Measurements from ENCODE around the gene SDHAF4. TPM values are rescaled to one million over a fixed set of nuclear protein-coding genes. Genes with fewer than 3 reads are reported as not detected.
A peak's percentile ranks its signal among the peaks of the same experiment; 100 is the strongest.
"Not testable (repeated sequence)": the region's sequence is repeated elsewhere in the genome, so short reads cannot be mapped to it uniquely, and the experiment has no call there.

SDHAF4 gene
- 10 to 100 TPM; 13.4 to 17.4 (median 14.5) TPM for polyA plus RNA-seq (ENCODE audit: insufficient read length in 10 of 10)
- long read RNA-seq, donor 1, transcript SDHAF4-201 (3 exons, 1,196 nt), result major isoform, 5 of 5 reads
- long read RNA-seq, donor 1, partial matches to known transcripts, result 0 of 5 reads
- long read RNA-seq, donor 1, other reads (novel, unspliced or antisense), result 0 of 5 reads
- long read RNA-seq, donor 2, partial matches to known transcripts, result 0 of 4 reads
- long read RNA-seq, donor 2, other reads (novel, unspliced or antisense), result 0 of 4 reads
- long read RNA-seq, donor 3, result 0 reads
- long read RNA-seq, donor 4, transcript SDHAF4-201 (3 exons, 1,196 nt), result major isoform, 6 of 6 reads
- long read RNA-seq, donor 4, partial matches to known transcripts, result 0 of 6 reads
- long read RNA-seq, donor 4, other reads (novel, unspliced or antisense), result 0 of 6 reads
- long read RNA-seq, donor 5, transcript SDHAF4-201 (3 exons, 1,196 nt), result major isoform, 10 of 10 reads
- long read RNA-seq, donor 5, partial matches to known transcripts, result 0 of 10 reads
- long read RNA-seq, donor 5, other reads (novel, unspliced or antisense), result 0 of 10 reads
- long read RNA-seq, donor 6, transcript SDHAF4-201 (3 exons, 1,196 nt), result major isoform, 8 of 8 reads
- long read RNA-seq, donor 6, partial matches to known transcripts, result 0 of 8 reads
- long read RNA-seq, donor 6, other reads (novel, unspliced or antisense), result 0 of 8 reads
- long read RNA-seq, donor 7, transcript SDHAF4-201 (3 exons, 1,196 nt), result major isoform, 7 of 7 reads
- long read RNA-seq, donor 7, partial matches to known transcripts, result 0 of 7 reads
- long read RNA-seq, donor 7, other reads (novel, unspliced or antisense), result 0 of 7 reads
- long read RNA-seq, donor 8, partial matches to known transcripts, result 0 of 1 reads
- long read RNA-seq, donor 8, other reads (novel, unspliced or antisense), result 0 of 1 reads
- long read RNA-seq, donor 9, partial matches to known transcripts, result 0 of 1 reads
- long read RNA-seq, donor 9, other reads (novel, unspliced or antisense), result 0 of 1 reads

DNA sequence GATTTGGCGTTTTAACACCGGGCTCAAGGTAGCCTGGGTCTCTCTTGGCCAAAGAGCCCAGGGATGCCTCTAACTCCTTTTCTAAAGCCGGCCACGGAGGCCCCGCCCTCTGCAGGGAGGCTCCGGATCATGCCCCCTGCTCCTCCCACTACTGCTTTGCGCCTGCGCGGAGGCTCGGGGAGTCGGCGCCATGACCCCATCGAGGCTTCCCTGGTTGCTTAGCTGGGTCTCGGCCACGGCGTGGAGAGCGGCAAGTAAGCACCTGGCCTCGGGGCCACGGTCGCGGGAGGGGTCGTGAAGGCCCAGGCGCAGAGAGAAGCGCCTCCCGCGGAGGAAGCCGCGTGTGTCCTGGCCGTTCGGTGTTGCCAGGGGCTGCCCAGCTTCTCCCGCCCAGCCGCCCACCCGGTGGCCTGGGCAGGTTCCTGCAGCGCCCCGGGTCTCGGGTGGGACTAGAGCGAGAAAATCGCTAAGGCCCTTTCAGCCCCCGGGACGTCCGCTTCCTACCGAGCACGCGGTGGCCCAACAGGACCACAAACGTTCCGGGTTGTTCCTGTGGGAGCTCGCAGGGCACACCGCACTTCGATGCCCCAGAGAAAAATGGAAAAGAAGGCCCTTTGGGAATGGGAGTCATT is at the start of gene SDHAF4:
SDHAF4 (plus strand) TSS at position 180 of the 632 bp plus-strand sequence; CDS start at position 191, 11 bp downstream.
- peak; percentile 90 to 97 (median 94) for DNase-seq

GRCh38 chr6:70518723-70519122 is 48.0 kb upstream of the SDHAF4 start:
- DNase-seq, result no peak

DNA sequence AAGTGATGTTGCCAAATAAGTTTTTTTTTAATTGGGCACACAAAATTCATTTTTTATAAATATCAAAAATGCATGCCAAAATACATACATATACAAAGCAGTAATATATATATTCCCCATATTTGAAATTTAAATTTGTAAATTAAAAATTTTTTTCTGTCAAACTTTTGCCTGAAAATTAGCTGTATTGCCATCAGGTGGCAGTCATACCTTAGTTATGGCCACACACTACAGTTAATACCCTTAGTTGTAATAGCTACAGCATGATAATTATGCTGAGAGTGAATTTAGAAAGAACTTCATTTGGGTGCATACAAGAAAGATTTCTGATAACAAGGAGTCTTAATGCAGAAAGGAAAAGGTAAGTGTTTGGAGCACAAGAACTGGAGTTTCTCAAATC is 46.2 kb upstream of the SDHAF4 start:
- DNase-seq, result peak in 1 of 3 donors; percentile 11

DNA sequence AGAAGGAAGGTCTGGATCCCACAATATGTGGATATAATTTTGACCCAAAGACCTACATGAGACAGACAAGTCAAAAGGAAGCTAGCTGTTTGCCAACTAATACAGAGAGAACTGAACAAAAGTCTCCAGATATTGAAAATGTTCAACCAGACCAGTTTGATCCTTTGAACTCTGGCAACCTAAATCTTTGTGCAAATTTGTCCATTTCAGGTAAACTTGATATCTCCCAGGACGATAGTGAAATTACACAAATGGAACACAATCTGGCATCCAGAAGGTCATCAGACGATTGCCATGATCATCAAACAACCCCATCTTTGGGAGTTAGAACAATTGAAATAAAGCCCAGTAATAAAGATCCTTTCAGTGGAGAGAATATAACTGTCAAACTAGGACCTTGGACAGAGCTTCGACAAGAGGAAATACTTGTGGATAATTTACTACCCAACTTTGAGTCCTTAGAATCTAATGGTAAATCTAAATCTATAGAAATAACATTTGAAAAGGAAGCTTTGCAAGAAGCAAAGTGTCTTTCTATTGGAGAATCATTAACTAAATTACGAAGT is 41.9 kb upstream of the SDHAF4 start:
- DNase-seq, result no peak

DNA sequence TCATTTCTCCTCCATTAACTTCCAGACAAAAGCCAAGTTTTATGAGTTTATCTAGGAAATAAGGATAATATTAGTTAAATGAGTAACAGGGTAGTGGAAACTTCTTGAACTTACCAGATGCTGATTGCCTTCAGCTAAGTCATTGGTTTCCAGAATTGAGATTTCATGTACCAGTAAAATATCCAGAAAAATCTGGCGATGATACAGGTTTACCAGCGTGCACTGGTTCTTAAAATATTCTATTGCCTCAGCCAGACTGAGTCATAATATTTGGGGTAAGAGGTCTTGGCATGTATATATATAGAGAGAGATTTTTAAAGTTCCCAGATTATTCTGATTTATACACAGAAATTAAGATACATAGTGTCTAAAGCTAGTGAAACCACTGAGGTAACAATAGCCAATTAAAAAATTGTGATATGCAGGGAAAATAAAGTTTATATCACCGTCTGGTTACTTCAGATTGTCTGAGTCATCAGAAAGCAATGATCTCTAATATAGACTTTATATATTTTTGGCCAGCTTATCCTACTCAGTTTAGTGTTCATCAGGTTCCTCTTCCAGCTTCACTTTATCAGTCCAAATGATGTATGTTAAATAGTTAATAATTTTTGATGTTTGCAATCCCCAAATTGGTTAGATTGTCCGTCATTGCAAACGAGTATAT is 39.5 kb upstream of the SDHAF4 start:
- peak in 1 of 3 donors; percentile 6 for DNase-seq

GRCh38 chr6:70530023-70530422 is 36.7 kb upstream of the SDHAF4 start:
- no peak for DNase-seq

DNA sequence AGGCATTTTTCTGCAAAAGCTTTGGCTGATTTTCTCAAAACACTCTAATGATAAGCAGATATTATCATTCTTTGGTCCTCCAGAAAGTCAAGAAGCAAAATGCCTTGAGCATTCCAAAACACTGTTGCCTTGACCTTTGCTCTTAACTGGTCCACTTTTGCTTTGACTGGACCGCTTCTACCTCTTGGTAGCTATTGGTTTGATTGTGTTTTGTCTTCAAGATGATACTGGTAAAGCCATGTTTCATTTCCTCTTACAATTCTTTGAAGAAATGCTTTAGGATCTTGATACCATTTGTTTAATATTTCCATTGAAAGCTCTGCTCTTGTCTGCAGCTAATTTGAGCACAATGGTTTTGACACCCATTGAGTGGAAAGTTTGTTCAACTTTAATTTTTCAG is 35.6 kb upstream of the SDHAF4 start:
- DNase-seq, result no peak

- no peak for DNase-seq
These were observed 29.5 kb upstream of the SDHAF4 start for GRCh38 chr6:70537266-70537665.

DNA sequence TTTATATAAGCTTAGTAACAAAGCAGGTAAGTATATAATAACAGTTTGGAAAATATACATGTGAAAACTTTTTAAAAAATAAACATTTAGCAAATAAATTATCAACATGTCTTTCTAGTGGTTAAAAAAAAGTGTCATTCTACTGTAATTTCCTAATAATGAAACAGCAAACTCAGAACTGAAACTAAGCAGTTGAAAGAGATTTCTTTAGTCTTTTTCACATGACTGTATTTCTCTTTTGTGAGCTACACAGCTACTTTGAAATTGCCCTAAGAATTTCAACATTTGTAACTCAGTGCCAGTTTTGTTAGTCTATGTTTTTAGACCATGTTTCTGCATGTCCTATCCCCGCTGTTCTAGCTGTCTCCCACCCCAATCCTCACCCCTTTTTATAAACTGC is 28.4 kb upstream of the SDHAF4 start:
- no peak for DNase-seq

GRCh38 chr6:70547313-70547712 is 19.4 kb upstream of the SDHAF4 start:
- DNase-seq, result peak in 1 of 3 donors; percentile 15

- no peak for DNase-seq
These were observed 18.8 kb upstream of the SDHAF4 start for GRCh38 chr6:70547905-70548304.

GRCh38 chr6:70549327-70549726 is 17.4 kb upstream of the SDHAF4 start:
- DNase-seq, result no peak

GRCh38 chr6:70551566-70551965 is 15.2 kb upstream of the SDHAF4 start:
- no peak for DNase-seq

DNA sequence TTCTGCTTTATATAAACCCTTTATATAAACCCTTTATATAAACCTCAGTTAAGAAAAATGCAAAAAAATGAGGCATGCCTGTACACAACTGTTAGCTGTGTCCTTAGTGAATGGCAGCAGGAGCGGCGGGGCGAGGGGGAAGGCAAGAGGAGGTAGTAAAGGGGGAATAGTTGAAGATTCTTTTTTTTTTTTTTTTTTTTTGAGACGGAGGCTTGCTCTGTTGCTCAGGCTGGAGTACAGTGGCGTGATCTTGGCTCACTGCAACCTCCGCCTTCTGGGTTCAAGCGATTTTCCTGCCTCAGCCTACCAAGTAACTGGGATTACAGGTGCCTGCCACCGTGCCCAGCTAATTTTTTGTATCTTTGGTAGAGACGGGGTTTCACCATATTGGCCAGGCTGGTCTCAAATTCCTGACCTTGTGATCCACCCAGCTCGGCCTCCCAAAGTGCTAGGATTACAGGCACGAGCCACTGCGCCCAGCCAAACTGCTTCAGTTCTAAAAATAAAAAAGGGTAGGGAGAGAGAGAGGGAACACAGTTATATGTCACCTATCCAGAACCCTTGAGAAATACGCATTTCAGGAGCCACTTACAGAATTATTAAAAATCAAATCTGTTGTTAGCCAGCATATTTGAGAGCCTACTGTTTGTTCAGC is 14.3 kb upstream of the SDHAF4 start:
- DNase-seq, result not testable (repeated sequence)

DNA sequence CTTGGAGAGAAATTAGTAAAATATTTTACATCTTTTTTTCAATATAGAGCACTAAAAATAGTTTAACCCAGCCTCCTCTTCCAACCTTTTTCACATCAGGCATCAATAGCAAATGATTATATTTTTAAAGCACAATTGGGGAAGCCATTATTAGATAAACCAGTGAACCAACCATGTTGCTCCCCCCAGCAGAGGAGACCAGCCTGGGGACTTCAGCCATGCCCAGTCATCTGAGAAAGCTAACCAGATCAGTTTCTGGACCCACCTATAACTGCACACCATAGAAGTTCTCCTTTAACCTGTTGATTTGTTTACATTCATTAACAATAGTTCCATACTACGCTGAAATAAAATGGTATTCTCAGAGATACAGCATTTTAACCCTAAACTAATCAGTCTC is 13.8 kb upstream of the SDHAF4 start:
- no peak for DNase-seq

DNA sequence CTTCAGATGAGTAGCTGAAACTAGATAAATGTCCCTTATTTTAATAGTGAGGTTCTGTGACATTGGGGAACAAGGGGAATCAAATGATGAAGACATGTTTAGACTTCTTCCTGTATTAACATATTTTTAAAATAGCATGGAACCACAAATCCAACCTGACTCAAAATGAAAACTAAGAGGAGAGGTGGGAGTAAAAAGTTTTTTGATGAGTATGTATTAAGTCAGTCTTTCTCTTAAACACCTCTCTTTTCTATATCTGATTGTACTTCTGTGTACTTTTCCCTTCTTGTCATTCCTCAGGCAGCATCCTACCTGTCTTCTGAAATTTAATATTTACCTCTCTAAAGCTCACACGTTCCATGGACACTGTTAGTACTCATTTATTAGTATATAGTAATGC is 8.7 kb upstream of the SDHAF4 start:
- no peak for DNase-seq

DNA sequence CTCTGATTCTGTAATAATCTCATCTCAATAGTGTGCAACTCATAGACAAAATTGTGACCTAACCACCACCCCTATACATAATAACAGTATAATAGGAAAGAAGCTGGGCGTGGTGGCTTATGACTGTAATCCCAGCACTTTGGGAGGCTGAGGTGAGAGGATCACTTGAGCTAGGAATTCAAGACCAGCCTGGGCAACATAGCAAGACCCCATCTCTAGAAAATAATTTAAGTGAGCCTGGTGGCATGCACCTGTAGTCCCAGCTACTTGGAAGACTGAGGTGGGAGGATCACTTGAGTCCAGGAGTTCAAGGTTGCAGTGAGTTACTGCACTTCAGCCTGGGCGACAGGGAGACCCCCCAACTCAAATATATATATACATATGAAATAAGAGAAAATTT is 4.3 kb upstream of the SDHAF4 start:
- DNase-seq, result not testable (repeated sequence)

- DNase-seq, result peak; percentile 22 to 65 (median 29)
These were observed 3.2 kb upstream of the SDHAF4 start for GRCh38 chr6:70563530-70563929.

DNA sequence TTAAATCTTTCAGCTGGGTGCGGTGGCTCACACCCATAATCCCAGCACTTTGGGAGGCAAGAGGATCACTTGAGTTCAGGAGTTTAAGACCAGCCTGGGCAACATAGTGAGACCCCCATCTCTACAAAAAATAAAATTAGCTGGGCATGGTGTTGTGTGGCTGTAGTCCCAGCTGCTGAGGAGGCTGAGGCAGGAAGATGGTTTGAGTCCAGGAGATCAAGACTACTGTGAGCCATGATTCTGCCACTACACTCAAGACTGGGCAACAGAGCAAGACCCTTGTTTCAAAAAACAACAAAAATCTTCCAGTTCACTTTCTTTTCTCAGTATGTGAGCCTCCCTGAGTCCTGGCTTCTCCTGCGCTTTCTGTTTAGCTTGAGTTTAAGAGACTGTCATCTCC is 7.9 kb downstream of the SDHAF4 start:
- DNase-seq, result no peak

DNA sequence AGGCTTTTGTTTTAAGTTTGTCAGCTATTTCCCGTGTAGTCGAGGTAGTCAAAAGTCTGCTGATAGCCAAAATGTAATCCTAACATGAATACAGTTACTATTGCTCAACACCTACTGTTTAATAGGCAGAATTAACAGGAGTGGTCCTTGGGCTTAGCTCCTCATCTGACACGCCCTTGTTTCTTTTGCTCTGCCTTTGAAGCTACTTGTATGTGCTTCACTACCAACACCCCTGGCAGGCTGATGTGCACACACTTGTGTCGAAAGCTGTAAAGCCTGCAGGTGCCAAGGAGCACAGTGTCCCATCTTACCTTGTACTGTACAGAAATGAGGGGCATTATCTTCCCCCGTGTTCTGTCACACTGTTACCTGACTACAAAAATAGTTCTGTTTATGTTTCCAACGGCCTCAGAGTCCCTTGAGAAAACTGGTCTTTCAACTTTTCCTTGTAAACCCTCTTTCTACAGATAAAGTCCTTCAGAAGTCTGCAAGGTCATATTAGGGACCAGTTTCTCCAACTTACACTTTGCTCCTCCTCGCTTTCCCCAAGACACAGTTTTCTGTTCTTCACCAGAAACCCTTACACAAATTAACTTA is 9.3 kb downstream of the SDHAF4 start:
- no peak for DNase-seq
